ENCODE measurements around the gene ADAMTS19. TPM values are rescaled to one million over a fixed set of nuclear protein-coding genes. Genes with fewer than 3 reads are reported as not detected.

ADAMTS19 gene
- polyA plus RNA-seq, 3 donors: not detected

DNA sequence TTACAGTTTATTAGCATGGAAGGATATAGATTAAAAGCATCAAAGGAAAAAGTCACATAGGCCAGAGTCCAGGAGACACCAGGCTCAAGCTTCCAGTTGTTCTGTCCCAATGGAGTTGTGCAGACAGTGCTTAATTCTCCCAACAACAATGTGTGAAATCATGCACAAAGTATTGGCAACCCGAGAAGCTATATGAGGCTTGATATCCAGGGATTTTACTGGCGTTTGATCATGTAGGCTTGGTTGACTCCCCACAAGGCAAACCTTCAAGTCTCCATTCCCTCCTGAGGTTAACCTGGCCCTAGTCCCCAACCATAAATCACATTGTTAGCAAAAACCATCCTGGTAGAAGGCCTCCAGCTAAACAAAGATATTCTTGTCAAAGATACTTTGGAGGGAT, 141.5 kb downstream of the ADAMTS19 start:
- Histone ChIP-seq H2AFZ (ENCODE audit: insufficient read depth, low read depth, low read length, poor library complexity, severe bottlenecking) (no peak overlapping the region), H3K36me3 (replicated peaks in 1 of 2; ENCODE audit: control insufficient read depth in 1 of 2, insufficient read depth in 2 of 2, low read length in 2 of 2) (no peaks in the 10 kb centered on the region), H3K27ac (ENCODE audit: low read depth in 1 of 2, low read length in 2 of 2) (no peak overlapping the region), H3K4me3 (replicated peaks in 1 of 3; ENCODE audit: low read depth in 2 of 3, low read length in 3 of 3) (no peak overlapping the region), H3K27me3 (ENCODE audit: control insufficient read depth in 2 of 2, insufficient read depth in 2 of 2, low read length in 2 of 2) (no peaks in the 10 kb centered on the region), H3K4me1 (ENCODE audit: control insufficient read depth in 1 of 2, insufficient read depth in 2 of 2, low read length in 2 of 2) (no peaks in the 10 kb centered on the region), H3K9me3 (replicated peaks in 1 of 2; ENCODE audit: control insufficient read depth in 1 of 2, insufficient read depth in 1 of 2, low read length in 2 of 2) (peaks cover 0 to 3% of the 10 kb centered on the region in 2 donors), H3K79me2 (ENCODE audit: insufficient read depth, low read length) (no peaks in the 10 kb centered on the region), H4K20me1 (ENCODE audit: insufficient read depth, low read length) (no peaks in the 10 kb centered on the region), H3K4me2 (replicated peaks; ENCODE audit: extremely low read depth, low read length, poor library complexity, severe bottlenecking) (no peak overlapping the region), H3K9ac (ENCODE audit: insufficient read depth, low read length, poor library complexity, severe bottlenecking) (no peak overlapping the region)
- no peak for DNase-seq
- no peaks in the 10 kb centered on the region for H3K36me3 Mint-ChIP-seq
- TF ChIP-seq, protein P1, sequence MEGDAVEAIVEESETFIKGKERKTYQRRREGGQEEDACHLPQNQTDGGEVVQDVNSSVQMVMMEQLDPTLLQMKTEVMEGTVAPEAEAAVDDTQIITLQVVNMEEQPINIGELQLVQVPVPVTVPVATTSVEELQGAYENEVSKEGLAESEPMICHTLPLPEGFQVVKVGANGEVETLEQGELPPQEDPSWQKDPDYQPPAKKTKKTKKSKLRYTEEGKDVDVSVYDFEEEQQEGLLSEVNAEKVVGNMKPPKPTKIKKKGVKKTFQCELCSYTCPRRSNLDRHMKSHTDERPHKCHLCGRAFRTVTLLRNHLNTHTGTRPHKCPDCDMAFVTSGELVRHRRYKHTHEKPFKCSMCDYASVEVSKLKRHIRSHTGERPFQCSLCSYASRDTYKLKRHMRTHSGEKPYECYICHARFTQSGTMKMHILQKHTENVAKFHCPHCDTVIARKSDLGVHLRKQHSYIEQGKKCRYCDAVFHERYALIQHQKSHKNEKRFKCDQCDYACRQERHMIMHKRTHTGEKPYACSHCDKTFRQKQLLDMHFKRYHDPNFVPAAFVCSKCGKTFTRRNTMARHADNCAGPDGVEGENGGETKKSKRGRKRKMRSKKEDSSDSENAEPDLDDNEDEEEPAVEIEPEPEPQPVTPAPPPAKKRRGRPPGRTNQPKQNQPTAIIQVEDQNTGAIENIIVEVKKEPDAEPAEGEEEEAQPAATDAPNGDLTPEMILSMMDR (IDR thresholded peaks at IDR 0.05): no peak
- intact Hi-C loops (cut with micrococcal nuclease): no loop called here
- H3K4me1 Mint-ChIP-seq: no peaks in the 10 kb centered on the region
- peaks cover 0 to 6% (median 4%) of the 10 kb centered on the region in 7 donors for H3K9me3 Mint-ChIP-seq
- 91% methylated on average over 2 of the region's 2 CpGs for WGBS (ENCODE audit: insufficient coverage)
- no peak overlapping the region for H3K4me3 Mint-ChIP-seq
- peaks cover 0 to 2% (median 0%) of the 10 kb centered on the region in 3 donors for H3K27me3 Mint-ChIP-seq (ENCODE audit: low read depth in 3 of 3)
- H3K27ac Mint-ChIP-seq: no peak overlapping the region

DNA sequence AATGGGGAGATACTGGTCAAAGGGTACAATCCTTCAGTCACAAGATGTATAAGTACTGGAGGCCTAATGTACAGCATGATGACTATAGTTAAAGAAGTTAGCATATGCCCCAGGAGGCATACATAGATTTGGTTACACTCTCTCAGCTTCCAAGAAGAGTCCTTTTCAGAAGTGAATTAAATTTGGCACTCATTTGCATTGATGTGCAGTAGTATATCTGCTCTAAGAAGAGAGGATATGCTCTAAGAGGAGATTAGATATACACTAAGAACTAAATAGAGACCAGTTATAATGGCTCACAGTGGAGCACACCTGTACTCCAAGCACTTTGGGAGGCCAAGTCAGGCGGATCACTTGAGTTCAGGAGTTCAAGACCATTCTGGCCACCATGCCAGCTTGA, 148.3 kb downstream of the ADAMTS19 start:
- Histone ChIP-seq H3K9ac (ENCODE audit: insufficient read depth, low read length, poor library complexity, severe bottlenecking) (no peak overlapping the region), H3K4me1 (ENCODE audit: control insufficient read depth in 1 of 2, insufficient read depth in 2 of 2, low read length in 2 of 2) (no peaks in the 10 kb centered on the region), H3K79me2 (ENCODE audit: insufficient read depth, low read length) (no peaks in the 10 kb centered on the region), H3K36me3 (replicated peaks in 1 of 2; ENCODE audit: control insufficient read depth in 1 of 2, insufficient read depth in 2 of 2, low read length in 2 of 2) (no peaks in the 10 kb centered on the region), H3K4me3 (replicated peaks in 1 of 3; ENCODE audit: low read depth in 2 of 3, low read length in 3 of 3) (no peak overlapping the region), H3K9me3 (replicated peaks in 1 of 2; ENCODE audit: control insufficient read depth in 1 of 2, insufficient read depth in 1 of 2, low read length in 2 of 2) (peaks cover 0 to 3% of the 10 kb centered on the region in 2 donors), H2AFZ (ENCODE audit: insufficient read depth, low read depth, low read length, poor library complexity, severe bottlenecking) (no peak overlapping the region), H3K4me2 (replicated peaks; ENCODE audit: extremely low read depth, low read length, poor library complexity, severe bottlenecking) (no peak overlapping the region), H4K20me1 (ENCODE audit: insufficient read depth, low read length) (no peaks in the 10 kb centered on the region), H3K27ac (ENCODE audit: low read depth in 1 of 2, low read length in 2 of 2) (no peak overlapping the region), H3K27me3 (ENCODE audit: control insufficient read depth in 2 of 2, insufficient read depth in 2 of 2, low read length in 2 of 2) (no peaks in the 10 kb centered on the region)
- H3K9me3 Mint-ChIP-seq: peaks cover 0 to 15% (median 5%) of the 10 kb centered on the region in 7 donors
- intact Hi-C loops (cut with micrococcal nuclease): no loop called here
- 89% methylated on average over 1 of the region's 1 CpG for WGBS (ENCODE audit: insufficient coverage)
- no peaks in the 10 kb centered on the region for H3K27me3 Mint-ChIP-seq (ENCODE audit: low read depth in 3 of 3)
- no peaks in the 10 kb centered on the region for H3K4me1 Mint-ChIP-seq
- TF ChIP-seq, protein P1 (IDR thresholded peaks at IDR 0.05): no peak
- no peaks in the 10 kb centered on the region for H3K36me3 Mint-ChIP-seq
- no peak for DNase-seq
- H3K27ac Mint-ChIP-seq: no peak overlapping the region
- no peak overlapping the region for H3K4me3 Mint-ChIP-seq

All from CD14-positive monocyte (primary cell).